ENCODE measurements around the gene RFK.

RFK gene

GRCh38 chr9:76400534-76401096 lies 6.4 kb upstream of the RFK start:
- no peaks in the 10 kb centered on the region for H3K9me3 ChIP-seq (ENCODE audit: insufficient read depth, low read length)
- no peaks in the 10 kb centered on the region for H3K27me3 ChIP-seq (ENCODE audit: insufficient read depth, insufficient read length)
- H3K9ac ChIP-seq (ENCODE audit: insufficient read length, low read depth), result no peak overlapping the region
- no peak overlapping the region for H3K4me3 ChIP-seq (ENCODE audit: insufficient read length, low read depth)
- TF ChIP-seq ZNF274 (IDR thresholded peaks at IDR 0.05; ENCODE audit: low read depth, low read length) (no peak), SUZ12 (IDR thresholded peaks at IDR 0.05; ENCODE audit: extremely low read depth, insufficient read depth, insufficient read length) (no peak), YY1 (IDR thresholded peaks at IDR 0.05; ENCODE audit: insufficient read depth, insufficient read length) (no peak)
- no peaks in the 10 kb centered on the region for H3K4me1 ChIP-seq (ENCODE audit: insufficient read depth, insufficient read length)
- no peaks in the 10 kb centered on the region for H3K36me3 ChIP-seq (ENCODE audit: insufficient read depth, insufficient read length, low read length)
- no peak for DNase-seq (ENCODE audit: low read depth, low spot score)

- Histone ChIP-seq H3K36me3 (ENCODE audit: insufficient read depth, insufficient read length, low read length) (no peaks in the 10 kb centered on the region), H3K9ac (ENCODE audit: insufficient read length, low read depth) (no peak overlapping the region), H3K4me3 (ENCODE audit: insufficient read length, low read depth) (no peak overlapping the region), H3K27me3 (ENCODE audit: insufficient read depth, insufficient read length) (no peaks in the 10 kb centered on the region), H3K9me3 (ENCODE audit: insufficient read depth, low read length) (no peaks in the 10 kb centered on the region), H3K4me1 (ENCODE audit: insufficient read depth, insufficient read length) (no peaks in the 10 kb centered on the region)
- TF ChIP-seq SUZ12 (IDR thresholded peaks at IDR 0.05; ENCODE audit: extremely low read depth, insufficient read depth, insufficient read length) (no peak), YY1 (IDR thresholded peaks at IDR 0.05; ENCODE audit: insufficient read depth, insufficient read length) (no peak), ZNF274 (IDR thresholded peaks at IDR 0.05; ENCODE audit: low read depth, low read length) (no peak)
- DNase-seq (ENCODE audit: low read depth, low spot score), result no peak
These were observed 5.6 kb upstream of the RFK start for GRCh38 chr9:76399856-76400255.

- Histone ChIP-seq H3K9ac (ENCODE audit: insufficient read length, low read depth) (no peak overlapping the region), H3K4me3 (ENCODE audit: insufficient read length, low read depth) (no peak overlapping the region), H3K36me3 (ENCODE audit: insufficient read depth, insufficient read length, low read length) (peaks cover 11% of the 10 kb centered on the region), H3K27me3 (ENCODE audit: insufficient read depth, insufficient read length) (no peaks in the 10 kb centered on the region), H3K4me1 (ENCODE audit: insufficient read depth, insufficient read length) (no peaks in the 10 kb centered on the region), H3K9me3 (ENCODE audit: insufficient read depth, low read length) (0 out of 2 replicates have a peak, but pooled peaks cover 7% of the 10 kb centered on the region)
- DNase-seq (ENCODE audit: low read depth, low spot score), result no peak
- no peak for TF ChIP-seq SUZ12 (IDR thresholded peaks at IDR 0.05; ENCODE audit: extremely low read depth, insufficient read depth, insufficient read length)
- TF ChIP-seq YY1 (IDR thresholded peaks at IDR 0.05; ENCODE audit: insufficient read depth, insufficient read length), result no peak
- no peak for TF ChIP-seq ZNF274 (IDR thresholded peaks at IDR 0.05; ENCODE audit: low read depth, low read length)
These were observed 2.4 kb upstream of the RFK start for GRCh38 chr9:76396597-76396996.

- Histone ChIP-seq H3K4me3 (ENCODE audit: insufficient read length, low read depth) (no peak overlapping the region), H3K9me3 (ENCODE audit: insufficient read depth, low read length) (0 out of 2 replicates have a peak, but pooled peaks cover 7% of the 10 kb centered on the region), H3K27me3 (ENCODE audit: insufficient read depth, insufficient read length) (no peaks in the 10 kb centered on the region), H3K36me3 (ENCODE audit: insufficient read depth, insufficient read length, low read length) (peaks cover 16% of the 10 kb centered on the region), H3K4me1 (ENCODE audit: insufficient read depth, insufficient read length) (no peaks in the 10 kb centered on the region), H3K9ac (ENCODE audit: insufficient read length, low read depth) (no peak overlapping the region)
- DNase-seq (ENCODE audit: low read depth, low spot score), result no peak
- TF ChIP-seq YY1 (IDR thresholded peaks at IDR 0.05; ENCODE audit: insufficient read depth, insufficient read length) (no peak), ZNF274 (IDR thresholded peaks at IDR 0.05; ENCODE audit: low read depth, low read length) (no peak), SUZ12 (IDR thresholded peaks at IDR 0.05; ENCODE audit: extremely low read depth, insufficient read depth, insufficient read length) (no peak)
These were observed 1.9 kb upstream of the RFK start for GRCh38 chr9:76396144-76396543.

- no peak for TF ChIP-seq ZNF274 (IDR thresholded peaks at IDR 0.05; ENCODE audit: low read depth, low read length)
- TF ChIP-seq SUZ12 (IDR thresholded peaks at IDR 0.05; ENCODE audit: extremely low read depth, insufficient read depth, insufficient read length), result no peak
- no peak for TF ChIP-seq YY1 (IDR thresholded peaks at IDR 0.05; ENCODE audit: insufficient read depth, insufficient read length)
- DNase-seq (ENCODE audit: low read depth, low spot score), result no peak
These were observed 1.2 kb upstream of the RFK start for GRCh38 chr9:76395381-76395780.

GRCh38 chr9:76394960-76395252 lies 680 bp upstream of the RFK start:
- TF ChIP-seq YY1 (IDR thresholded peaks at IDR 0.05; ENCODE audit: insufficient read depth, insufficient read length) (no peak), ZNF274 (IDR thresholded peaks at IDR 0.05; ENCODE audit: low read depth, low read length) (no peak), SUZ12 (IDR thresholded peaks at IDR 0.05; ENCODE audit: extremely low read depth, insufficient read depth, insufficient read length) (no peak)
- Histone ChIP-seq H3K4me3 (ENCODE audit: insufficient read length, low read depth) (peak overlapping the region; percentile 90), H3K36me3 (ENCODE audit: insufficient read depth, insufficient read length, low read length) (peaks cover 25% of the 10 kb centered on the region), H3K27me3 (ENCODE audit: insufficient read depth, insufficient read length) (no peaks in the 10 kb centered on the region), H3K9me3 (ENCODE audit: insufficient read depth, low read length) (0 out of 2 replicates have a peak, but pooled peaks cover 7% of the 10 kb centered on the region), H3K4me1 (ENCODE audit: insufficient read depth, insufficient read length) (no peaks in the 10 kb centered on the region), H3K9ac (ENCODE audit: insufficient read length, low read depth) (peak overlapping the region; percentile 77)
- DNase-seq (ENCODE audit: low read depth, low spot score), result peak; percentile 43

More at GRCh38 chr9:76395381-76395780, 1.2 kb upstream of the RFK start:
- peaks cover 22% of the 10 kb centered on the region for H3K36me3 ChIP-seq (ENCODE audit: insufficient read depth, insufficient read length, low read length)
- no peaks in the 10 kb centered on the region for H3K27me3 ChIP-seq (ENCODE audit: insufficient read depth, insufficient read length)
- H3K9me3 ChIP-seq (ENCODE audit: insufficient read depth, low read length), result 0 out of 2 replicates have a peak, but pooled peaks cover 7% of the 10 kb centered on the region
- no peaks in the 10 kb centered on the region for H3K4me1 ChIP-seq (ENCODE audit: insufficient read depth, insufficient read length)
- peak overlapping the region; percentile 90 for H3K4me3 ChIP-seq (ENCODE audit: insufficient read length, low read depth)
- no peak overlapping the region for H3K9ac ChIP-seq (ENCODE audit: insufficient read length, low read depth)

GRCh38 chr9:76390656-76391055 lies 3.6 kb downstream of the RFK start:
- Histone ChIP-seq H3K9ac (ENCODE audit: insufficient read length, low read depth) (no peak overlapping the region), H3K4me1 (ENCODE audit: insufficient read depth, insufficient read length) (no peaks in the 10 kb centered on the region), H3K4me3 (ENCODE audit: insufficient read length, low read depth) (no peak overlapping the region), H3K9me3 (ENCODE audit: insufficient read depth, low read length) (0 out of 2 replicates have a peak, but pooled peaks cover 7% of the 10 kb centered on the region), H3K36me3 (ENCODE audit: insufficient read depth, insufficient read length, low read length) (peaks cover 62% of the 10 kb centered on the region), H3K27me3 (ENCODE audit: insufficient read depth, insufficient read length) (no peaks in the 10 kb centered on the region)
- DNase-seq (ENCODE audit: low read depth, low spot score), result no peak
- no peak for TF ChIP-seq ZNF274 (IDR thresholded peaks at IDR 0.05; ENCODE audit: low read depth, low read length)
- TF ChIP-seq SUZ12 (IDR thresholded peaks at IDR 0.05; ENCODE audit: extremely low read depth, insufficient read depth, insufficient read length), result no peak
- TF ChIP-seq YY1 (IDR thresholded peaks at IDR 0.05; ENCODE audit: insufficient read depth, insufficient read length), result no peak

Measured in NT2/D1 (cell line).